Medulla oblongata (tissue), 1 donor: ENCODE measurements around the gene KRTAP10-1.

Source experiments
- DNase-seq: peaks from one replicate; pipeline ENCODE4 v3.0.0-alpha.2; 2015; ENCODE audit errors: extremely low spot score

The KRTAP10-1 gene

DNA sequence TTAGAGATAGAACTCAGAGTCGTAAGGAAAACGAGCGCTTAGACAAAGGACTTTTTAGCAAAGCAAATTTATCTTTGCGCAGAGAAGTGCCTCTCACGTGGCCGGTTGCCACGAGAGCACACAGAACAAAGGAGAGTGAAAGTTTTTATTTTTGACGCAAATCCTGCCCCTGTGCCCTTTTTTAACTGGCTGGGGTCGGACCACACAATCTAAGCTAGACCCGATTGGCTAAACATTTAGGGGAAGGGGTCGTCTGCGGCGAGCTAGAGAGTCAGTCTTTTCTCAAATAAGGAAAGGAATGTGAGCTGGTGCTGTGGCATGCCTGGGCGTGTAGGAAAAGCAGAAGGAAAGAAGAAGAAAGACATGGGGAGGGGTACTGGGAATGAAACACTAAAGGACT is 8.9 kb upstream of the KRTAP10-1 start:
- no peak for DNase-seq

DNA sequence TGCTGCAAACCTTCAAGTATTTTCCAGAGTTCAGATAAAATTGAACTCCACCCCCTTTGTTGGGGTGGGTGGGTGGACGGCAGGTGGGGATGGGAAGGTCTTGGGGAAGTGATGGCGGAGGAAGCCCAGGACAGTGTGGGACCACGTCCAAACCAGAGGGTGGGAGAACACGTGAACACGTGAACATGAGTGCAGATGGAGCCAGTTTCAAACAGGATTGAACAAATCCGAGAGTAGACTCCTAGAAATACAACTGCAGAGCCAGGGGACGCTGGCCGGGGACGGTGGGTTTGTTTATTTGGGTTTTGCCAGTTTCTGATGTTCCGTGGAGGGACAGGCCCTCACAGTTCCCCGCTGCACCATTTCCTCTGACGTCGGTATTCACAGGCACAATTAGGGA is 8.4 kb upstream of the KRTAP10-1 start:
- DNase-seq = no peak

DNA sequence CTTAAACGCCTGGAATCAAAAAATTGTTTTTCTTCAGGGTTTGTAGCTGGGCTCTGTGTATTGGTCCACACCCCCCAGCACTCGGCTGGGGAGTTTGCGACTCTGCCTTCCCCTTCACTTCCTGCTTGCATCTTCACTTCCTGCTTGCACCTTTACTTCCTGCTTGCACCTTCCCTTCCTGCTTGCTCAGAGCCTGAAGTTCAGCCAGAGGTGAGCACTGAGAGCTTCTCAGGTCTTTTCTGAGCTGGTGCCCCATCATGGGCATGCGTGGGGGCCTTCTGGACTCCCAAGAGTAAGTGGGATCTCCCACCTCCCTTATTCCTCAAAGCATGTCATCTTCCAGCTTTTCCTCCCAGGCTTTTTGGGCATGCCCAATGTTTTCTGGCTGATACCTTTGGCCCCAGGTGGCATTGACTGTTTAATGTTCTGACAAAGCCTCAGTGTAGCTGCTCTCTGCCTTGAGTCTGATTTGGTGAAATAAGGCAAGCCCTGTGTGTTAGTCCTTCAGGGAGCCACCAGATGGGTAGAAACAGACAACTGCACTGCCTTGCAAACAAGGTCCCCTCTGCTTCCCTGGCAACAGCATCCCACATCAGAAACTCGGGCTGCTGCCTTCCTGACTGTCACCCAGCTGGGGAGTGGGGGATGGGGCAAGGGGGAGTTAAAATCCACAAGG is 7.8 kb upstream of the KRTAP10-1 start:
- DNase-seq = no peak

DNA sequence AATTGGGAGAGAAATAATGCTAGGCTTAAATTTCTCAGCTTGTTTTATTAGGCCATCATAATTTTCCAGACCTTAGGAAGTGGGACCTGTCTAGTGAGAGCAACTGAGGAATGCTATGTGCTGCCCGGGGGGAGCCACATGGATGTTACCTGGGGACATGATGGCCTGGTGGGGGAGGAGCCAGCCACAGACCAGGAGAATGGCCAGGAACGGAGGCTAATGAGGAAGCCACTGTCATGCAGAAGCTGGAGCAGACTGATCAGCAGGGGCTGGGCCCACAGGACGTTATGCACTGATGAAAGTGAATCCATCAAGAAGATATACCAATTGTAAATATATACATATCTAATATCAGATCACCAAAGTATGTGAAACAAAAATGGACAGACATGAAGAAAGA is 4.6 kb upstream of the KRTAP10-1 start:
- DNase-seq = no peak

DNA sequence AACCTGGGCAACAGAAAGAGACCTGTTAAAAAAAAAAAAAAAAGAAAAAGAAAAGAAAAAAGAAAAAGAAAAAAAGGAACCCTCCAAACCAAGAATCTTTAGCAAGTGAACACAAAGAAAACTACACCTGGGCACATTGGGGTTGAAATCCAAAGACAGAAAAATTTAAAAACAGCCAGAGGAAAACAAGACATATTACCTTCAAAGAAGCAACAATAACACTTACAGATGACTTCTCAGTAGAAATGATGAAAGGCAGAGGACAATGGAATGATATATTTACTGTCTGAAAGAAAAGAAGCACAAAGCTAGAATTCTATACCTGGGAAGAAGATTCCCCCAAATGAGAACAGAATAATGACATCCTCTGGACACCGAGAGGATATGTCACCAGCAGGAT is 2.7 kb upstream of the KRTAP10-1 start:
- DNase-seq = no peak

DNA sequence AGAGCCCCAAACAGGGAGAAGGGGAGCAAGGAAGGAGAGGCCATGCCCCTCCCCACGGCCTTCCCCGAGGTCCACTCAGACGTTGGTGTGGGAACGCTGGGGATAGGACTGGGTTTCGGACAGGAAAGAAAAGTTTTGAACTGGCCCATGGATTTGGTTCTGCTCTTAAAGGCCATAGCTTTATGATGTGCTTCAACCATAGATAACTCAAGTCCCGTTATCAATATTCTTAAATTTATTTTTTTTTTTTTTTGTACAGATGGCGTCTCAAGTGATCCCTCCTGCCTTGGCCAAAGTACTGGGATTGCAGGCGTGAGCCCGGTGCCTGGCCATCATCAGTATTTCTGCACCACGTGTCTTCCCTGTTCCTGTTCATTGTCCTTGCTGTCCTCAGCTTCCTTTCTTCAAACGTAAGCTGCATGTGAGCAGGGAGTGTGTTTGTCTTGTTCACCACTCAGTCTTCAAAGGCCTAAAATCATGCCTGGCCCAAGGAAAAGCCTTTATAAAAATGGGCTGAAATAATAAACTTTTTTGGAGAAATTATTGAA is 820 bp upstream of the KRTAP10-1 start:
- no peak for DNase-seq

DNA sequence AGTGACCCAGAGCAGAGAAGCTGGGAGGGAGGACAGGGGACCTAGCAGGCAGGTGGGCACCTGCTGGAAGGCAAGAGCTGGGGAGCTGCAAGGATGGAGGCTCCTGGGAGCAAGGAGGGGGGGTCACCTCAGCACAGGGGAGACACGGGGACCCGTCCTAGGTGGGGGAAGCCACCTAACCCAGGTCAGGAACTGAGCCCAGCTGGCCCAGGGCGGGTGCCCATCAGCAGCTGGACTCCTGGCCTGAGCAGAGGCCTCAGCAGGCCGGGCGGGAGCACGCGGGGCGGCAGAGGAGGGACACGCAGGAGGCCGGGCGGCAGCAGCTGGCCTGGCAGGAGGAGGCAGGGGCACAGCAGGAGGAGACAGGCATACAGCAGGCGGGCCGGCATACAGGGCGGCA is 949 bp downstream of the KRTAP10-1 start:
- no peak for DNase-seq

DNA sequence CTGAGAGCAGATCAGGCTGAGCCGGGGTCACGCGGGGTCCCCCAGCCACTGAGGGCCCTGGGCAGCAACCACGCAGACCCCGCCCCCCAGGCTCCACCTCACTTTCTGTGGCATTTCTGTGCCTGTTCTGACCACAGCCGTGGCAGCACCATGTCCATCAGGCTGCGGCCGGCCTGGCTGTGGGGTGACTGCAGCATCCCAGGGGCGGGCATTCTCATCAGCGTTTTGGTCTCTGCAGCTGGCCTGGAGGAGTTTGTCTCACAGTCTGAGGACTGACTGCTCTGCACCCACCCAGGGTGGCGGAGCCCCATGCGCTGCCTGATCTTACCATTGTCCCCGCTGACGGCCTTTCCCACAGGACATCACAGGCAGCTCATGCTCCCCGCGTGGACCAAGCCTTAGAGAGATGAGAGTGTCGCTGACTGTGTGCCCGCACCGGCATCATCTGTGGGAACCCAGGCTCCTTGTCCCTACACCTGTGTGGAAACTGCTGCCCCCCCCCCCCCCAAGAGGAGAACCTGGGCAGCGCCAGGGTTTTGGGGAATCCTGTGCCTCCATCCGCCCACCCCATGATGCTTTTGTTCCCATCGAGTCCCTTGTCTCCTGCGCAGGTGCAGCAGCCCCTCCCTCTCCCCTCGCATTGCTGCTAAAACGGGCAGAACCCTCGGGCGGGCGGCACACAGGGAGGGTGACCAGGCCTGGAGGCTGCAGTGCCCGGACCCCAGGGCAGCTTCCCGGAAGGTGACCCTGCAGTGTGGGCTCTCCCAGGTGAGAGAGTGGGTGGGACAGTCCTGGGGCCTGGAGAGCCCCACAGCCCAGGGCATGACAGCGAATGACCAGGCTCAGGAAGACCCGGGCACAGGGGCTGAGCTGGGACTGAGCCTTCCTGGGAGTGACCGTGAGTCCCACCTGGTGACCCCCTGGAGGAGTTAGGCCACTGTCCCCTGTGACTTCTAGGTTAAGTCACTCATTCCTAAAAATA is 1.8 kb downstream of the KRTAP10-1 start:
- DNase-seq = no peak

DNA sequence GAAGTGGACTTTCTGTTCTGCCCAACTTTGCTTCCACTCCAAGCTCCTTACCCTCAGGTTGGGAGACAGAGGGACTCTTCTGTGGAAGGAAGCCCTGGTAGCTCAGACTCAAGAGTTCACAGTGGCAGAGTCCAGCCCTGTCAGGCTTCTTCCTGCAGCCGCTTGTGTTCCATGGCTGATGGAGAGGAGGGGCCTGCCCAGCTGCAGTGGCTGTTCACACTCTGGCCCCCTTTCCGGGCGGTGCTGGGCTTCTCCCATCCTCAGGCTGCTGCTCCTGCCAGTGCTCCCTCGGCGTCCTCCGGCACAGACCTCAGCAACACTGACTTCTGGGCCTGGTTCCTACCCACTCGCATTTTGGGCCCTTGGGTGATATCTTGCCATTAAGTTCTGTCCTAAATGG is 4.0 kb downstream of the KRTAP10-1 start:
- no peak for DNase-seq

DNA sequence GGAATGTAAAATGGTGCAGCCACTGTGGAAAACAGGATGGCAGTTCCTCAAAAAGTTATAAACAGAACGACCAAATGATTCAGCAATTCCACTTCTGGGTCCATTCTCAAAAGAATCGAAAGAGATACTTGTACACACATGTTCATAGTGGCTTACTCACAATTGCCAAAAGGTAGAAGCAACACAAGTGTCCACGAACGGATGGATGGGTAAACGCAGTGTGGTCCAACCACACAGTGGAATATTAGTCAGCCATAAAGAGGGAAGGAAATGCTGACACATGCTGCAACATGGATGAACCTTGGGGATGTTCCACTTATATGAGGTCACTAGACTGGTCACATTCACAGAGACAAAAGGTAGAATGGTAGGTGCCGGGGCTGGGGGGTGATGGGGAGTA is 5.3 kb downstream of the KRTAP10-1 start:
- no peak for DNase-seq

DNA sequence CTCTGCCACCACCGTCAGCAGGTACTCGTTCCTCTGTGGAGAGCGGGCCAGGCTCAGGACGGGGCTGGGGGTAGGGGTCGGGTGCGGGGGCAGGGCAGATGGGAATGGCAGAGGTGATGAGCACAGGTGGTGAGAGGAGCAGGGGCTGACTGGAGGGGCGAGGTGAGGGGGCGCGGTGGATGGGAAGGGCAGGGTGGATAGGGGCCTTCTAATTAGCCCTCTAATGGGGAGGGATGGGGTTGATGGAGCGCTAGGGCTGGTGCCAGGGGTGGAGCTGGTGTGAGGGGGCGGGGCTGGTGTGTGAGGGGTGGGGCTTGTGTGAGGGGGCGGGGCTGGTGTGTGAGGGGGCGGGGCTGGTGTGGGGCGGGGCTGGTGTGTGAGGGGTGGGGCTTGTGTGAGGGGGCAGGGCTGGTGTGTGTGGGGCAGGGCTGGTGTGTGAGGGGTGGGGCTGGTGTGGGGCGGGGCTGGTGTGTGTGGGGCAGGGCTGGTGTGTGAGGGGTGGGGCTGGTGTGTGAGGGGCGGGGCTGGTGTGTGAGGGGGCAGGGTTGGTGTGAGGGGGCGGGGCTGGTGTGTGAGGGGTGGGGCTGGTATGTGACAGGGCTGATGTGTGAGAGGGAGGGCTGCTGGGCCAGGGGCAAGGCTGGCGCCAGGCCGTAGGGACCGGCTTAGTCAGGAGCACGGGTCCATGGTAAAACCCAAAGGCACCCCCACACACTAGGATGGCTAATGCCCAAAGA is 5.9 kb downstream of the KRTAP10-1 start:
- DNase-seq = no peak

DNA sequence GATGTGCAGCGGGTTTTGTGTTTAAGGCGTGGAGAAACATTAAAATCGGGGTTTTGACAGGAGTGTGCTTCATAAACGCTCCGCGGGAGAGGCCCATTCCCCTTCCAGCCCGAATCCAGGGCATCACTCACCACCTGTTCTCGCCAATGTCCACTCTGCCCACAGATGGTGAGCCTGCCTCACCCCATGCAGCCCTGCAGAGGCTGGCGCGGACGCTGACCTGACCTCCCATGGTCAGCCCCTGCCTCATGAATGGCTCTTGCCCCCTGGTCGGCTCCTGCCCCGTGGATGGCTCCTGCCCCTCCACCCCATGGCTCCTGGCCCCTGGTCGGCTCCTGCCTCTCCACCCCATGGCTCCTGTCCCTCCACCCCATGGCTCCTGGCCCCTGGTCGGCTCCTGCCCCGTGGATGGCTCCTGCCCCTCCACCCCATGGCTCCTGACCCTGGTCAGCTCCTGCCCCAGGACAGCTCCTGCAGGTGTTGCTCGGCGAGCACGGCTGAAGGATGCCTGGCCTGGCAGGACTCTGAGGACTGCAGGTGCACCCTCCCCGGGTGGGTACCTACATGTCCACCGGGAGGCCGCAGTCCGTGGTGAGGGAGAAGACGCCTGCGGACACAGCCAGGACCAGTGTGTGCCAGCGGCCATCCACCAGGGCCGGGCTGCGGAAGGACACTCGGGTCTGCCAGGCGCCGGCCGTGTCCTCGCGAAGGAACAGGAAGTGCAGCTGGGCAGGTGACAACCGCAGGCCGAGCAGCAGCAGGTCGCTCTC is 6.7 kb downstream of the KRTAP10-1 start:
- DNase-seq = no peak

DNA sequence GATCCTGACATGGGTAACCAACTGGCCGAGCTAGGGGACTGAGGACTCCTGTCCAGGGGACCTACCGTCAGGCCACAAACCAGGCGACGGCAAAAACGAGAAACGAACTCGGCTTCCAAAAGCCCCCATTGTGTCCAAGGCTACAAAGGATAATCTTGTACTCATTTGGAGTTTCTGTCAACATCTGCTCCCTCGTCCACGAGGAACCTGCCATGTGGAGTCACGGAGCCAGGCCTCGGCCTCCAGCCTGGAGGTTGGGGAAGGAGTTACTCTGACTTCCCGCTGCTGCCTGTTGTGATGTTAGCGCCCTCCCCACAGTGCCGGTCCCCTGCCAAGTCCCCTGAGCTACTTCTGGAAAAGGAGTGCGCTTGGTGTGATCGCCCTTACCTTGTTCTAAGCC is 7.3 kb downstream of the KRTAP10-1 start:
- no peak for DNase-seq

DNA sequence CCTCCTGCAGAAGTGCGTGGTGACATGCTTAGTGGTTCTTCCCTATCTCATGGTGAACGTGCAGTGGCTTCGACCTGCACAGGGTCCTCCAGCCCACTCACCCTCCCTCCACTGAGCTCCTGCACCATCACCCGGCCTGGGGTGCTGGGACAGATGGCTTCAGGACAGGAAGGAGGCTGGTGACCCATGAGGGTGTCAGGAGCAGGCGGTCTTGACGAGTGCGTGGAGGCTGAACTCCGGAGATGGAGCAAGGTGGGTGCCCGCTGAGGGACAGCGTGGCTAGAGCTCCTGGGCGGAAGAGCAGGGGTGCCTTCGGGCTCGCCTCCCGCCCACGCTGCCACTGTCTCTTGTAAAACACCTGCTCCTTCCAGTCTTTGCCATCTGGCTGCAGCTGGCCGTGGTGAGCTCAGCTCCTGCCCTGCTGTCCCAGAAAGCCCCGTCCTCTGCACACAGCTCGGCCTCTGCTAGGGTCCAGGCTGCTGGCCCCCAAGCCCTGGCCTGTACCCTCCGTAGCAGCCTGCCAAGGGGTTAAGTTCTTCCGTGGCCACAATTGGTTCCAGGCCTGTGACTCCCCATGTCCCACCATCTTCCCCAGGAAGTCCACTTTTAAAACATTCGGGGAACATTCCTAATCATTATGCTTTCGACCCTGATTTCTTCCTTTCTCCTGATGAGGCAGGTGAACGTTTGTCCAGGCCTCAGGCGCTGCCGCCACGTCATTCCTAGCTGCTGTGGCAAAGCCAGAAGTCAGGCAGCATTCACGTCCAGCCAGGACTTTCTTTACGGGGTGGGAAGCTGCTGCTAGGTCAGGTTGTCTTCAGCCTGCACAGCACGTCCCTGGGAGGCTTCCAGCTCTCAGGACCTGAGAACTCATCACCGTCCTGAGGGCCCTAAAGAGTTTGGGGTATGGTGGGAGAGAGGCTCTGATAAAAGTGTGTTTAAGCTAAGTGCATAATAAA is 8.1 kb downstream of the KRTAP10-1 start:
- no peak for DNase-seq

DNA sequence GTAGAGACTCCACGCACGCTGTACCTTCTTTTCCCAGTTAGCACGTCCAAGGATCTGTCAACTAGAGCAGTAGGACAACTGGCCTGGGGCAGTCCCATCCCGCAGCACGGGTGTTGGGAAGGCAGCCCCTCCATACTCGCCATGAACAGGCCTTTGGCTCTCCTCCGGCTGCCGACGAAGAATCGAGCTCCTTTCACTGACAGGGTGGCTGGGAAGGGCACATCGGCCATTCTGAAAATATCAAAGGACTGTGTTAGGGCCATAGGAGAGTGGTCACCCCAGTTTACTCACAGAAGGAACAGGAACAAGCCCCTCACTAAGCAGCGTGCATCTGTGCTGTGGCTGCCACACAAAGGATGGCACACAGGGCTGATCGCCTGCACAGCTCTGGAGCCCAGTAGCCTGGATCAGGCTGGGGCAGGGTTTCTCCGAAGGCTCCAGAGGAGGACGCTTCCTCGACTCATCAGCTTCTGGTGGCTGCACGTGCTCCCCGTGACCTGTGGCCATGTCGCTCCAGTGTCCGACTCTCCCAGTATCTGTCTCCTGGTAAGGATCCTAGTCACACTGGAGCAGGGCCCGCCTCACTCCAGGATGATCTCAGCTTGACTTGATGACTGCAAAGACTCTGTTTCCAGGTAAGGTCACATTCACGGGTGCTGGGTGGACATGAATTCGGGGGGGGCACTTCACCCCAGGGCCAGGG is 8.9 kb downstream of the KRTAP10-1 start:
- no peak for DNase-seq

DNA sequence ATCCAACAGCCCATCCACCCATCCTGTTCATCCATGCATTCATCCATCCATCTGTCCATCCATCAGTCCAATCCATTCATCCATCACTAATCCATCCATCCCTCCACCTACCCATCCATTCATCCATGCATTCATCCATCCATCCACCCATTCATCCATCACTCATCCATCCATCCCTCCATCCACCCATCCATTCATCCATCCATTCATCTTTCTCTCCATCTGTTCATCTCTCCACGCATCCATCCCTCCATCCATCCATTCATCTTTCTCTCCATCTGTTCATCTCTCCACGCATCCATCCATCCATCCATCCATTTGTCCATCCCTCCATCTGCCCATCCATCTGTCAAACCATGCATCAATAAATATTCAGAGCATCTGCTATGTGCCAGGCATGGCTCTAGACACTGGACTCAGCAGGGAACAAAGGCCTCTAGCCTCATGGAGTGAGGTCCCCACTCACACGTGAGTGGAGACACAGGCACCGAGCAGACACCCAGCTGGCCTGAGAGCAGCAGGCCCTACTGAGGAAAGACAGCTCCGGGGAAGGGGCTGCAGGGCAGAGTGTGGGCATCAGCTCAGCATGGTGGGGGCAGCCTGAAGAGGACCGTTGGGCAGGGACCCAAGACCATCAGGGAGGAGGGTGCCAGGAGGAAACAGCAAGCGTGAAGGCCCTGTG is 9.6 kb downstream of the KRTAP10-1 start:
- no peak for DNase-seq

DNA sequence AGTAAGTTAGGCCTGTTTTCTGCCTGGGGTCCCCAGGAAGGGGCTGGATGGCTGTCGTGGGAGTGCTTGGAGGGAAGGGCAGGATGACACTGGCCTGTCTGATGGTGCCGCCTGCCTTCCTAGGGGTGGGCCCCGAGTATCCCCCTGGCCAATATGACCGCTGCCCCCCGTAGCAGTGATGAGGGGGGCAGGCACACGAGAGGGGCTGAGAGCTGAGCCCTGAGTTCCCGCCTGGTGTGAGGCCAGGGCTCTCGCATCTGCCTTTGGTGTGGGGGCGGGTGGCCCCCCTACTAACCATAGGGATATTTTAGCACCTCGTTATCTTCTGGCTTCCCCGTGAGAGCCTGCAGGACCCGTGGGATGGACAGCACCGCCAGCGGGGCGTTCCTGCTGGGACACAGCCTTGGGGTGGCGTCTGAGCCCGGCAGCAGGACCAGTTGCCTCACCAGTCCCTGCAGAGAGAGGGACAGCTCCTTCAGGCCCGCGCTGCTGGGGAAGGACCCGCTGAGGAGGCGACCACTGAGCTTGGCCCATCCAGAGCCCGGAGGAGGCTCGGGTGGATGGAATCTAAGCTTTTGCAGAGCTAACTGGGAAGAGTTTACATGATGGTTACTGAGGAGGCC is 10.4 kb downstream of the KRTAP10-1 start:
- no peak for DNase-seq

DNA sequence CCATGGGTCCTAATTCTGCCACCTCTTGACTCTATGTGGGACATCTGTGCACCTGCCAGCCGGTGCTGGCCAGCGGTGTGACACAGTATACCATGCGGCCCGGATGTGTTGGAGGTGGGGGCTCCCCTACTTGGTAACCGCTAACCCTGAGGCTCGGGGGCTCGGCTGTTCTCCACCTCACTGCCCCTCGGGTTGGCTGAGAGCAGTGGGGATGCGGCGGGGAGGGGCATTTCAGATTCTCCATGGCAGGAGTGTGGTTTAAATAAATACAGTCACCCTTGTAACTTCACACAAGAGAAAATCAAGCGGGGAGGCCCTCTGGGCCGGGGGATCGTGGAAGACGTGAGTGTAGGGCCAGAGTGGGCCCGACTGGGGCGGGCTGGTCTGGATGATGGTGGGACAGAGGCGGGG is 11.0 kb downstream of the KRTAP10-1 start:
- DNase-seq = no peak

DNA sequence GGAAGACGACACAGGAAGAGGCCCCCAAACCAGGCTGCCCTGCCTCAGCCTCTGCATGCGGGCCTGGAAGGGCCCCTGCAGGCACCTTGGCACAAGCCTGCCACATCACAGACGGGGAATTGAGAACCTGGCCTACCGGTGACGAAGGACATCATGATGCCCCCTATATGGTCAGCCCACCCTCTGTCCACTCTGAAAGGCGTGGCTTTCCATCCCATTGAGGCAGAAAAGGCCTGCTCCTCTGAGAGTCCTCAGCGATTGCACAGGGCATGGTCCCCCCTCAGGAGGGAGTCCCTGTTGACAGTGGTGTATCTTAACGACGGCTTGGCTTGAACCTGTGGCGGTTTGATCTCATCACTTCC is 11.4 kb downstream of the KRTAP10-1 start:
- no peak for DNase-seq
